NT2/D1 (cell line): ENCODE data around the gene RAB27A.
A peak's percentile ranks its signal among the peaks of the same experiment; 100 is the strongest.

Experiments used
- DNase-seq: peaks from one replicate; pipeline ENCODE4 v3.0.0-alpha.2; 2011; ENCODE audit warnings: low read depth, low spot score
- H3K27me3 ChIP-seq: 2 replicates; pipeline ENCODE4 v1.6.0; 2011; ENCODE audit warnings: mild to moderate bottlenecking; ENCODE audit not compliant: insufficient read length, insufficient read depth
- H3K36me3 ChIP-seq: 2 replicates; pipeline ENCODE4 v1.6.1; 2011; ENCODE audit warnings: mild to moderate bottlenecking, low read length, mixed read lengths; ENCODE audit not compliant: insufficient read depth, insufficient read length
- H3K4me1 ChIP-seq: 2 replicates; pipeline ENCODE4 v1.5.1; 2011; ENCODE audit not compliant: insufficient read depth, insufficient read length
- H3K4me3 ChIP-seq: 2 replicates; pipeline ENCODE4 v1.5.1; 2011; ENCODE audit warnings: low read depth; ENCODE audit not compliant: insufficient read length
- H3K9ac ChIP-seq: 2 replicates; pipeline ENCODE4 v1.6.0; 2011; ENCODE audit warnings: low read depth; ENCODE audit not compliant: insufficient read length
- H3K9me3 ChIP-seq: 2 replicates; pipeline ENCODE4 v1.5.1; 2011; ENCODE audit warnings: mild to moderate bottlenecking, low read length; ENCODE audit not compliant: insufficient read depth
- SUZ12 ChIP-seq: IDR thresholded peaks from 2 replicates; pipeline ENCODE4 v1.6.1; 2011; ENCODE audit not compliant: insufficient read length, insufficient read depth; ENCODE audit errors: extremely low read depth
- YY1 ChIP-seq: IDR thresholded peaks from 2 replicates; pipeline ENCODE4 v1.6.1; 2011; ENCODE audit not compliant: insufficient read length, insufficient read depth
- ZNF274 ChIP-seq: IDR thresholded peaks from 2 replicates; pipeline ENCODE4 v1.6.1; 2011; ENCODE audit warnings: mild to moderate bottlenecking, low read depth, low read length

The RAB27A gene

DNA sequence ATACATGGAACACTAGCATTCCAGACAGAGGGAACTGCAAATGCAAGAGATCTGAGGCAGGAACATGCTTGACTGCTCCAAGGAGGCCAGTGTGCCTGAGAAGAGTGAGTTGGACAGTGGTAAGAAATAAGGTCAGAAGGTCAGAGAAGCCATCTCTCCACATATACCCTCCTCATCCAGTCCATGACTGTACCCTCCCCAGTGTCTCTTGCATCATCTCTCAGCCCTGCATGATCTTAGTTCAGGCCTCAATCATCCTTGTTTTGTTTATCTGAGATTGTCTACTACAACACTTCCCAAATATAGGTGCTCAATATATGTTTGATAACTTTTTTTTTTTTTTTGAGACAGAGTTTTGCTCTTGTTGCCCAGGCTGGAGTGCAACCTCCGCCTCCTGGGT lies 87.4 kb downstream of the RAB27A start:
- H3K27me3 ChIP-seq = no peaks in the 10 kb centered on the region
- TF ChIP-seq SUZ12 = no peak
- TF ChIP-seq ZNF274 = no peak
- no peak for TF ChIP-seq YY1
- no peak for DNase-seq
- H3K4me1 ChIP-seq = no peaks in the 10 kb centered on the region
- no peak overlapping the region for H3K4me3 ChIP-seq
- no peaks in the 10 kb centered on the region for H3K36me3 ChIP-seq
- no peaks in the 10 kb centered on the region for H3K9me3 ChIP-seq
- H3K9ac ChIP-seq = no peak overlapping the region

DNA sequence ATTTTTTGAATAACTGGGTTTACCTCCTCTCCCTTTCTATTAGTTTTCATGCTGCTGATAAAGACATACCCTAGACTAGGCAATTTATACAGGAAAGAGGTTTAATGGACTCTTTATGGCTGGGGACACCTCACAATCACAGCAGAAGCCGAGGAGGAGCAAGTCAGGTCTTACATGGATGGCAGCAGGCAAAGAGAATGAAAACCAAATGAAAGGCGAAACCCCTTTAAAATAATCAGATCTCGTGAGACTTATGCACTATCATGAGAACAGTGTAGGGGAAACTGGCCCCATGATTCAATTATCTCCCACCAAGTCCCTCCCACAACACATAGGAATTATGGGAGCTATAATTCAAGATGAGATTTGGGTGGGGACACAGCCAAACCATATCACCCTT lies 90.9 kb downstream of the RAB27A start:
- Histone ChIP-seq H3K9ac (no peak overlapping the region), H3K27me3 (no peaks in the 10 kb centered on the region), H3K4me3 (no peak overlapping the region), H3K4me1 (no peaks in the 10 kb centered on the region), H3K36me3 (peaks cover 12% of the 10 kb centered on the region), H3K9me3 (no peaks in the 10 kb centered on the region)
- DNase-seq = no peak
- TF ChIP-seq SUZ12 (no peak), ZNF274 (no peak), YY1 (no peak)

DNA sequence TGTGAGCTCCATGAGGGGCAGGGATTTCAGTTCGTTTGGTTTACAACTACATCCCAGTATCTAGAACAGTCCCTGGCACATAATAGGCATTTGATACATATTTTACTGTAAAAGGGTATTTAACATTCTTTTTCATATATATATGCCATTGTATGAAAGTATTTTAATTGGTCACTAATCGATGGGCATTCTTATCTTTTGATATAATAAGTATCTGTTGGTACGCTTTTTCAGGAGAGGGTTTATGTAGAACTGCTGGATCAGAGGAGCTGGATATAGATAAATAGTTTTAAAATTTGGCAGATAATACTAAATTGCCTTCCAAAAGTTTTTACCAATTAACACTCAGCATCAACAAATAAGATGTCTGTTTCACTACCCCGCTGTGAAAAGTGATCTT lies 91.9 kb downstream of the RAB27A start:
- no peak for TF ChIP-seq SUZ12
- TF ChIP-seq YY1 = no peak
- TF ChIP-seq ZNF274 = no peak
- Histone ChIP-seq H3K9me3 (no peaks in the 10 kb centered on the region), H3K9ac (peak overlapping the region; percentile 86), H3K4me1 (no peaks in the 10 kb centered on the region), H3K36me3 (peaks cover 13% of the 10 kb centered on the region), H3K4me3 (peak overlapping the region; percentile 97), H3K27me3 (no peaks in the 10 kb centered on the region)
- DNase-seq = no peak

DNA sequence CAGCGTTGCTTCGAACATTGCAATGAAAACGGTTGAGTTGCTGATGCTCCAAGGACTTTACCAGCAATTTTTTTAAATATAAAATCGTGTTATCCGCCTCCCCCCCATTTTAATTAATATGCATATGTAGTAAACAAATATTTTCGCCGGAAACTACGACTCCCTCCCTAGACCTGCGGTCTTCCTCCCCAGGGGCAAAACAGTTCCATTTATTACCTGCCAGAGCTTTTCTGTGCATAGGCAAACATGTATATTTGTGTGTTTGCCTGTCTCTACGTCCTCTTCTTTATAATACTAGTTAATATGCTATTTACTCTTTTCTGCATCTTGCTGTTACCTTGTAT lies 92.3 kb downstream of the RAB27A start:
- H3K27me3 ChIP-seq = no peaks in the 10 kb centered on the region
- H3K36me3 ChIP-seq = peaks cover 17% of the 10 kb centered on the region
- peak overlapping the region; percentile 97 for H3K4me3 ChIP-seq
- H3K4me1 ChIP-seq = no peaks in the 10 kb centered on the region
- DNase-seq = no peak
- TF ChIP-seq ZNF274 (no peak), SUZ12 (no peak), YY1 (no peak)
- no peaks in the 10 kb centered on the region for H3K9me3 ChIP-seq
- H3K9ac ChIP-seq = peak overlapping the region; percentile 86

DNA sequence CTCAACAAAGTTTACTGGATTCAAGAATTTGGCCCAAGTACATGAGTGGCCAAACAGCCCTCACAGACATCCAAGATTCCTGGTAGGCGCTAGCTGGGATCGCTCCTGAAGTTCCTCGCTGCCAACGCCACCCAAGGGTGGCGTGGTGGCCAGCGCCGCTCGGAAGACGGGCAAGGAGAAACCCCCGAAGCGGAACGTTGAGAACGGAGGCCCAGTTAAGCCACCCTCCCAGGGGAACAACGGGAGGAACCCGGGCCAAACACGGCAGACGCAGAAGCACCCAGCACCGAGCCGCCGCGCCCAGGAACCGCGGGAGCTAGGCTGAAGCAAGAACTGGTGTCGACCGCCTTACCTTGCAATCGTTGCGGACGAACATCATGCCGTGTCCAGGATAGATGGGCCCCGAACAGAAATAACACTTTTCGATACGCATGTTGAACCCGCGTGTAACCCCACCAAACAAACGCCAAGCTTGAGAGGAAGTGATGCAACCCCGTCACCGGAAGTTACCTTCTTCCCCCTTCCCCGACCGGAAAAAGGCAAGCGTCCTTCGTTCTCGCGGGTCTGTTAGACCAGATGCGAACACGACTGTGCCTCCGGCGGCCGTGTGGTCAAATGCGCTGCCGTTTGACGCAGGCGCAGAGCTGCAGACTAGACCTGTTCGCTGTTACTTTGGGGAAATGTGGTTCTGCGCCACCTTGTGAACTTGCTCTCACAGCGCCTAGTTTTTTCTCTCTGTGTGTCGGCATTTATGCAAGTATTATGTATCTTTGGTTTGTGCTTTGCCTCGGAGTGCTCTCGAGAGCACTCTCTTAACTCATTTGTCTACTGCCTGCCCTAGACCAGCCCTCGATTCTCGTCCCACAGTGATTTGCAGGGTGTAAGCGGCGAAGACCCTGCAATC lies 92.9 kb downstream of the RAB27A start, which contains the start of gene RSL24D1:
Gene RSL24D1 (minus strand): TSS at position 484 of the 904 bp plus-strand sequence. CDS start 51 bp downstream, at position 433.
- no peaks in the 10 kb centered on the region for H3K4me1 ChIP-seq
- DNase-seq = peak; percentile 92
- H3K4me3 ChIP-seq = peak within 1 kb of the TSS; percentile 97
- H3K36me3 ChIP-seq = peaks cover 23% of the 10 kb centered on the region
- H3K9ac ChIP-seq = peak within 1 kb of the TSS; percentile 95
- no peaks in the 10 kb centered on the region for H3K9me3 ChIP-seq
- no peaks in the 10 kb centered on the region for H3K27me3 ChIP-seq
- no peak for TF ChIP-seq SUZ12
- no peak for TF ChIP-seq YY1
- TF ChIP-seq ZNF274 = no peak

DNA sequence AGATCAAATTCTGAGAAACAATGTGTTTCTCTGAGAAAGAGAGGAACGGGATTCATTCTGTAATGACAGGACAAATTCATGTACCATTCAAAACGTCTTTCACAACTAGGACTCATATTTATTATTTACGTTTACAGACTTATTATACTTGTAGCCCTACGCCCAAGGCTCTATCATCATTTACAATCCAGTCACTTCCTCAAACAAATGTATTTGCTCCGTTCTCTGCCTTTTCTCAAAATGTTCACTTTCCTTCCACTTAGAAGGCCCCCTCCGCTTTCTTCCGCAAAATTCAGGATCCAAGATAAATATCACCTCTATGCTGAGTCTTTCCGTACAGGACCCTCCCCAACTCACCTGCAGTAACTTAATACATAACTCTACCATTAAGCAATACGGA lies 93.6 kb downstream of the RAB27A start:
- no peaks in the 10 kb centered on the region for H3K9me3 ChIP-seq
- H3K4me3 ChIP-seq = peak overlapping the region; percentile 97
- DNase-seq = no peak
- peak overlapping the region; percentile 95 for H3K9ac ChIP-seq
- no peaks in the 10 kb centered on the region for H3K27me3 ChIP-seq
- H3K4me1 ChIP-seq = no peaks in the 10 kb centered on the region
- no peak for TF ChIP-seq ZNF274
- TF ChIP-seq SUZ12 = no peak
- no peak for TF ChIP-seq YY1
- H3K36me3 ChIP-seq = peaks cover 31% of the 10 kb centered on the region

DNA sequence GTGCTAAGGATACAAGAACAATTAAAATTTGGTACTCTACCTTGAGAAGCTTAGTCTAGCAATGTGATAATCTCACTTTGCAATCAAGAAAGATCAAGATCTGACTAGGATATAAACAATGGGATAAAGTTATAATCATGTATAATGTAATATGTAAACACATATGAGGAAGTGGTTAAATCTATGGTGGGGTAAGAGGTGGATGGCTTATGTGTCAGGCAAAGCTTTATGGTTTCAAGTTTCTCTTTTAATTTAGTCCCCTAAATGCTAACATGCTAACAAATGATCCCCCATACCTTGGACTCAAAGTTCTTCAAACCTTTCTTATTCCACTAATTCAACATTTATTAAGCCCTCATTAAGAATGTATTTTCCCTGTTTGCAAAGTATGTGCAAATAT lies 95.4 kb downstream of the RAB27A start:
- H3K9ac ChIP-seq = no peak overlapping the region
- peaks cover 42% of the 10 kb centered on the region for H3K36me3 ChIP-seq
- no peak for TF ChIP-seq ZNF274
- no peak for TF ChIP-seq SUZ12
- no peak for TF ChIP-seq YY1
- DNase-seq = no peak
- H3K4me3 ChIP-seq = no peak overlapping the region
- no peaks in the 10 kb centered on the region for H3K4me1 ChIP-seq
- H3K27me3 ChIP-seq = no peaks in the 10 kb centered on the region
- H3K9me3 ChIP-seq = no peaks in the 10 kb centered on the region
